HG03521 (cell line): Measurements from ENCODE around the gene SLC50A1.

Experiments
- ATAC-seq: cut with Tn5 transposase; IDR thresholded peaks from one replicate; pipeline ENCODE4 v1.9.1; 2021; ENCODE audit warnings: mild to moderate bottlenecking, moderate library complexity; ENCODE audit not compliant: unreplicated experiment

The SLC50A1 gene

GRCh38 chr1:155169541-155169940 is 33.9 kb downstream of the SLC50A1 start:
- no peak for ATAC-seq

- ATAC-seq: no peak
These were observed 34.6 kb downstream of the SLC50A1 start for GRCh38 chr1:155170101-155170785.

- ATAC-seq: no peak
These were observed 35.2 kb downstream of the SLC50A1 start for GRCh38 chr1:155170806-155171205.

- ATAC-seq: no peak
These were observed 36.4 kb downstream of the SLC50A1 start for GRCh38 chr1:155171836-155172731.

- peak; percentile 71 for ATAC-seq
These were observed 37.3 kb downstream of the SLC50A1 start, which contains the start of gene KRTCAP2 for GRCh38 chr1:155172732-155173477. TSS of gene KRTCAP2 (minus strand) at chr1:155173304. CDS start at chr1:155173224, 80 bp downstream.

- no peak for ATAC-seq
These were observed 38.0 kb downstream of the SLC50A1 start, which contains the start of gene TRIM46 for GRCh38 chr1:155173478-155174323. TSS of gene TRIM46 (plus strand) at chr1:155173849. CDS start at chr1:155173967, 118 bp downstream.

GRCh38 chr1:155174324-155175280 is 39.0 kb downstream of the SLC50A1 start:
- no peak for ATAC-seq

- ATAC-seq: no peak
These were observed 39.8 kb downstream of the SLC50A1 start for GRCh38 chr1:155175281-155175926.

- ATAC-seq: no peak
These were observed 40.3 kb downstream of the SLC50A1 start for GRCh38 chr1:155175927-155176371.

GRCh38 chr1:155176544-155177071 is 41.0 kb downstream of the SLC50A1 start:
- ATAC-seq: no peak

GRCh38 chr1:155177192-155177917 is 41.7 kb downstream of the SLC50A1 start:
- no peak for ATAC-seq

GRCh38 chr1:155177918-155178281 is 42.2 kb downstream of the SLC50A1 start:
- no peak for ATAC-seq

GRCh38 chr1:155178441-155179111 is 42.9 kb downstream of the SLC50A1 start:
- no peak for ATAC-seq

- no peak for ATAC-seq
These were observed 43.7 kb downstream of the SLC50A1 start for GRCh38 chr1:155179112-155180031.

GRCh38 chr1:155181371-155182051 is 45.9 kb downstream of the SLC50A1 start:
- ATAC-seq: no peak
